K562 (cell line): ENCODE data around the gene HTRA3. TPM values are rescaled to one million over a fixed set of nuclear protein-coding genes. Genes with fewer than 3 reads are reported as not detected.

ENCODE experiments used
- ATAC-seq: fragments of 200-7000 bp; cut with Tn5 transposase; 3 replicates; pipeline ENCODE4 v1.9.1; 2020; ENCODE audit warnings: moderate library complexity
- BruUV-seq: library from RNA; stranded (reverse); fragments of 400-500 nt; replicated peaks from 2 replicates; lab custom pipeline; 2021; lab: Mats Ljungman, UMichigan
- CTCF ChIA-PET: fragments of 300-600 bp; formaldehyde crosslinking; extraction: SDS; loops from one replicate; lab custom pipeline; 2021; ENCODE audit warnings: low intra/inter-chr PET ratio; lab: Yijun Ruan, JAX
- POLR2A ChIA-PET: fragments of 300-600, 350-650 bp; sonication (Branson Sonifier 250); formaldehyde crosslinking; extraction: SDS; loops from one replicate; lab custom pipeline; 2021; ENCODE audit warnings: antibody characterized with exemption, inconsistent platforms; lab: Yijun Ruan, JAX
- DNase-seq, 4 experiments: peaks; one replicate each; pipeline versions ENCODE4 v3.0.0 to v3.0.0-alpha.2; 2011 to 2018; ENCODE audit warnings: low spot score in 3 of 4, mixed read lengths in 3 of 4; ENCODE audit errors: extremely low read depth in 1 of 4
- FAIRE-seq: peaks from 2 replicates; lab custom pipeline; 2011; peaks lifted over from hg19 to GRCh38; lab: Jason Lieb, UNC
- H2AFZ ChIP-seq: 2 replicates; pipeline ENCODE4 v1.6.0; 2011; ENCODE audit warnings: low read depth, low read length, control low read depth, inconsistent platforms
- H3K27ac ChIP-seq: fragments of 200-600 bp; 3 replicates; pipeline ENCODE4 v1.8.0; 2011; ENCODE audit warnings: low read depth, mild to moderate bottlenecking, control low read depth, inconsistent platforms, low read length, moderate library complexity, mixed read lengths; ENCODE audit errors: extremely low read depth
- H3K27me3 ChIP-seq, 2 experiments: fragments of 300-600 bp in 1 of 2; 2 replicates in 1 of 2; 3 replicates in 1 of 2; pipeline versions ENCODE4 v1.6.0 to v1.8.0; 2011; ENCODE audit warnings: inconsistent platforms in 2 of 2, low read length in 2 of 2, mild to moderate bottlenecking in 1 of 2, mixed read lengths in 1 of 2, moderate library complexity in 1 of 2; ENCODE audit not compliant: control insufficient read depth in 2 of 2, insufficient read depth in 2 of 2
- H3K36me3 ChIP-seq: fragments of 300-600 bp; 3 replicates; pipeline ENCODE4 v1.8.0; 2011; ENCODE audit warnings: mild to moderate bottlenecking, low read length, inconsistent platforms; ENCODE audit not compliant: control insufficient read depth, insufficient read depth
- H3K4me1 ChIP-seq, 2 experiments: fragments of 200-600 bp in 1 of 2; replicated peaks in 1 of 2; 2 replicates in 1 of 2; 3 replicates in 1 of 2; pipeline versions ENCODE4 v1.5.1 to v1.8.0; 2011; ENCODE audit warnings: inconsistent platforms in 2 of 2, low read length in 2 of 2, mild to moderate bottlenecking in 1 of 2, mixed read lengths in 1 of 2, moderate library complexity in 1 of 2; ENCODE audit not compliant: control insufficient read depth in 2 of 2, insufficient read depth in 2 of 2
- H3K4me2 ChIP-seq: 2 replicates; pipeline ENCODE4 v1.6.1; 2011; ENCODE audit warnings: low read length, control low read depth, inconsistent platforms, mixed read lengths; ENCODE audit not compliant: insufficient read depth
- H3K4me3 ChIP-seq: fragments of 200-600 bp; sonication (generic), shearing (Covaris generic); 2 replicates; pipeline ENCODE4 v1.5.1; 2016; ENCODE audit warnings: control low read depth, inconsistent platforms
- H3K79me2 ChIP-seq: fragments of 200-600 bp; 3 replicates; pipeline ENCODE4 v1.8.0; 2011; ENCODE audit warnings: low read length, inconsistent platforms; ENCODE audit not compliant: control insufficient read depth, insufficient read depth
- H3K9ac ChIP-seq, 2 experiments: 2 replicates each; pipeline versions ENCODE4 v1.6.0 to v1.6.1; 2011; ENCODE audit warnings: low read depth in 2 of 2, low read length in 2 of 2, control low read depth in 1 of 2, inconsistent platforms in 1 of 2, mild to moderate bottlenecking in 1 of 2, mixed read lengths in 1 of 2; ENCODE audit not compliant: insufficient read depth in 1 of 2
- H3K9me1 ChIP-seq: one replicate; pipeline ENCODE4 v1.6.0; 2011; ENCODE audit warnings: inconsistent platforms, mild to moderate bottlenecking, low read length, moderate library complexity; ENCODE audit not compliant: control insufficient read depth, insufficient read depth
- H3K9me3 ChIP-seq: replicated peaks from 2 replicates; pipeline ENCODE4 v1.5.1; 2011; ENCODE audit warnings: low read depth, low read length, inconsistent platforms; ENCODE audit not compliant: control insufficient read depth, insufficient read depth
- H4K20me1 ChIP-seq: replicated peaks from 2 replicates; pipeline ENCODE4 v1.6.1; 2011; ENCODE audit warnings: low read length, inconsistent platforms, mixed read lengths; ENCODE audit not compliant: control insufficient read depth, insufficient read depth
- LCOR ChIP-seq: sonication (generic); formaldehyde crosslinking; IDR thresholded peaks from 2 replicates; pipeline ENCODE4 v1.8.0; 2022; ENCODE audit warnings: mild to moderate bottlenecking, missing genetic modification reagents
- MEF2D ChIP-seq: conservative IDR thresholded peaks from 2 replicates; pipeline ENCODE4 v1.6.1; 2016; ENCODE audit warnings: low read depth, missing genetic modification characterization, missing compliant biosample characterization
- SP2 ChIP-seq: IDR thresholded peaks from 2 replicates; pipeline ENCODE4 v1.6.1; 2011; ENCODE audit warnings: mild to moderate bottlenecking, low read depth, low read length, moderate library complexity; ENCODE audit not compliant: poor library complexity, severe bottlenecking; ENCODE audit errors: extremely low read depth
- ZNF143 ChIP-seq: sonication (generic); formaldehyde crosslinking; IDR thresholded peaks from 2 replicates; pipeline ENCODE4 v1.9.0; 2022; ENCODE audit warnings: mild to moderate bottlenecking, missing genetic modification reagents
- WGBS: fragments of 100-300 bp; shearing (Covaris generic); methylation state at CpG from one replicate; pipeline ENCODE4 v1.1.6; 2016; ENCODE audit warnings: low coverage, mixed read lengths; ENCODE audit not compliant: insufficient coverage; ENCODE audit errors: missing lambda C conversion rate; 5-methylcytosine and 5-hydroxymethylcytosine counted together
- in situ Hi-C: fragments of 300-500 bp; cut with MboI; formaldehyde crosslinking; loops from 4 replicates; pipeline ENCODE4 v1.15.0; 2018; ENCODE audit warnings: inconsistent platforms, mixed read lengths
- intact Hi-C: fragments of 100-400 bp; cut with micrococcal nuclease; formaldehyde crosslinking; loops from 2 replicates; pipeline ENCODE4 v1.14.2; 2022
- polyA plus RNA-seq, 8 experiments: library from polyadenylated mRNA; depleted of rRNA in 4 of 8; stranded (reverse) in 5 of 8; unstranded in 3 of 8; fragments of >200 nt; fragmentation: Nextera tagmentation in 2 of 8; fragmentation: Illumina TruSeq in 1 of 8; extraction: Ambion mirVana in 2 of 8; extraction: Trizol in 1 of 8; gene quantifications; 2 replicates each; pipeline versions ENCODE4 v1.2.1 to v1.2.3, GENCODE V29; 2011 to 2014; ENCODE audit warnings: inconsistent platforms in 1 of 8, missing spikeins in 1 of 8
- total RNA-seq, 7 experiments: library from RNA; depleted of rRNA in 6 of 7; stranded (reverse); fragments of >200 nt in 6 of 7; fragmentation: Illumina TruSeq in 2 of 7; extraction: Trizol in 2 of 7; gene quantifications; 2 replicates each; pipeline versions ENCODE4 v1.2.1 to v1.2.3, GENCODE V29; 2011 to 2021; ENCODE audit warnings: low replicate concordance in 1 of 7

The HTRA3 gene
- total and polyA plus RNA-seq, 9 of the 15 experiments (the other 6 are each of a cell fraction or from before 2014, with no cell fraction given): 0.04 TPM; not detected in 8

- ATAC-seq (no peak), FAIRE-seq (no peak), DNase-seq (no peak)
- TF ChIP-seq LCOR (CRISPR knock-in tag) (no peak), ZNF143 (CRISPR knock-in tag) (no peak), MEF2D (tag) (no peak), SP2 (no peak)
- Histone ChIP-seq H3K4me2 (no peak overlapping the region), H4K20me1 (no peaks in the 10 kb centered on the region; the same call in 1 of the 2 replicates), H3K9me1 (no peaks in the 10 kb centered on the region), H3K4me3 (no peak overlapping the region), H3K9me3 (no peaks in the 10 kb centered on the region), H3K27ac (no peak overlapping the region), H3K27me3 (peaks cover 0 to 50% of the 10 kb centered on the region in 2 experiments; a peak in 3 of 5 replicates), H3K4me1 (peaks cover 6 to 30% of the 10 kb centered on the region in 2 experiments; a peak in 3 of 5 replicates), H2AFZ (no peak overlapping the region), H3K9ac (no peak overlapping the region), H3K79me2 (no peaks in the 10 kb centered on the region), H3K36me3 (no peaks in the 10 kb centered on the region)
- intact Hi-C loops (loop anchor here (10.0 kb wide), 1 partner anchor 60 kb away; no protein-coding TSS in a partner anchor), in situ Hi-C loops (loop anchor here (5.0 kb wide), 1 partner anchor 157 kb away; no protein-coding TSS in a partner anchor)
- no TSS peak for BruUV-seq
- ChIA-PET POLR2A (interaction anchor here (1.0 kb wide), 1 partner anchor 166 kb away, joined by 3 read pairs; no protein-coding TSS in a partner anchor), CTCF (no interaction called here)
- WGBS: 33% methylated on average over 19 of the region's 19 CpGs
Measured at GRCh38 chr4:8244931-8245460, 24.6 kb upstream of the HTRA3 start.
